ENCODE data around the gene ITGB1BP2.

DNA sequence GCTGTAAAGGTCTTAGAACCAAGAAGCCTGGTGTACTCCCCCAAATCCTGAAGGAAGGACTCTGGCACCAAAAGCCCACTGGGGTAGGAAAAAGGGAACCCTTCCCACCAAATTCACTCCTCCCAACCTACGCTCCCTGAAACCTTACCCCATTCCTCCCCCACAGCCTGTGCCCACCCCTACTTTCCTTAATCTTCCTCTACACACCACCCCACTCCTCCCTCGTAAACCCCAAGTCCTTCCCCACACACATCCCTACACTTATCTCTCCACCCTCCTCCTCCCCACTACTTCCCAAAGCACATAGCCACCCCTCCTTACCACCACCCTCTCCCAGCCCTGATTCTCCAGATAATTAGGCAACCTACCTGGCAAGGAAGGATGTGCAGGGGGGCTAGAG is 49.3 kb upstream of the ITGB1BP2 start:
- TF ChIP-seq CTCF (IDR thresholded peaks at IDR 0.05): no peak
- TF ChIP-seq POLR2A (IDR thresholded peaks at IDR 0.05): no peak
